ENCODE results near the gene SHKBP1. TPM values are rescaled to one million over a fixed set of nuclear protein-coding genes. Genes with fewer than 3 reads are reported as not detected.

SHKBP1 gene
- total and polyA plus RNA-seq, 9 of the 15 experiments (the other 6 are each of a cell fraction or from before 2014, with no cell fraction given): 1.2 to 58.1 (median 22.3) TPM

- TF ChIP-seq KDM2B (CRISPR knock-in tag; IDR thresholded peaks at IDR 0.05) (no peak), MAFF (IDR thresholded peaks at IDR 0.05; ENCODE audit: low read length) (no peak), POLR2AphosphoS5 (IDR thresholded peaks at IDR 0.05; ENCODE audit: control insufficient read depth, insufficient read depth, low read depth, low read length) (no peak), NR3C1 (CRISPR knock-in tag; IDR thresholded peaks at IDR 0.05) (no peak), ZSCAN32 (CRISPR knock-in tag; IDR thresholded peaks at IDR 0.05) (no peak), MTF1 (CRISPR knock-in tag; IDR thresholded peaks at IDR 0.05; ENCODE audit: borderline replicate concordance) (no peak), ATF1 (CRISPR knock-in tag; IDR thresholded peaks at IDR 0.05) (no peak), ATF1 (tag; IDR thresholded peaks at IDR 0.05) (no peak), ZC3H11A (IDR thresholded peaks at IDR 0.05; ENCODE audit: low read depth, low read length) (no peak), AFF1 (IDR thresholded peaks at IDR 0.05; ENCODE audit: low read depth in 1 of 2, partially characterized antibody in 2 of 2) (no peak), TCF7L2 (IDR thresholded peaks at IDR 0.05; ENCODE audit: low read depth, low read length) (no peak), PRDM10 (IDR thresholded peaks at IDR 0.05; ENCODE audit: partially characterized antibody) (no peak), KDM1A (IDR thresholded peaks at IDR 0.05) (peak; percentile 74 to 80), HNRNPH1 (optimal IDR thresholded peaks at IDR 0.05; ENCODE audit: low read depth, low read length) (no peak), SUPT5H (IDR thresholded peaks at IDR 0.05) (0 out of 2 replicates have a peak, but pooled peaks have one; percentile 37), KLF13 (tag; IDR thresholded peaks at IDR 0.05; ENCODE audit: borderline replicate concordance, low read depth) (no peak), TAL1 (IDR thresholded peaks at IDR 0.05) (no peak), ZNF785 (CRISPR knock-in tag; IDR thresholded peaks at IDR 0.05) (no peak), GABPA (tag; conservative IDR thresholded peaks at IDR 0.05; ENCODE audit: low read depth) (no peak)
- TF ChIP-seq, protein P1, sequence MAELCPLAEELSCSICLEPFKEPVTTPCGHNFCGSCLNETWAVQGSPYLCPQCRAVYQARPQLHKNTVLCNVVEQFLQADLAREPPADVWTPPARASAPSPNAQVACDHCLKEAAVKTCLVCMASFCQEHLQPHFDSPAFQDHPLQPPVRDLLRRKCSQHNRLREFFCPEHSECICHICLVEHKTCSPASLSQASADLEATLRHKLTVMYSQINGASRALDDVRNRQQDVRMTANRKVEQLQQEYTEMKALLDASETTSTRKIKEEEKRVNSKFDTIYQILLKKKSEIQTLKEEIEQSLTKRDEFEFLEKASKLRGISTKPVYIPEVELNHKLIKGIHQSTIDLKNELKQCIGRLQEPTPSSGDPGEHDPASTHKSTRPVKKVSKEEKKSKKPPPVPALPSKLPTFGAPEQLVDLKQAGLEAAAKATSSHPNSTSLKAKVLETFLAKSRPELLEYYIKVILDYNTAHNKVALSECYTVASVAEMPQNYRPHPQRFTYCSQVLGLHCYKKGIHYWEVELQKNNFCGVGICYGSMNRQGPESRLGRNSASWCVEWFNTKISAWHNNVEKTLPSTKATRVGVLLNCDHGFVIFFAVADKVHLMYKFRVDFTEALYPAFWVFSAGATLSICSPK (IDR thresholded peaks at IDR 0.05; ENCODE audit: borderline replicate concordance): no peak
Measured at GRCh38 chr19:40627486-40628279, 51.0 kb downstream of the SHKBP1 start (continued).

Measured in K562 (cell line).